ENCODE measurements around the gene KNG1. TPM values are rescaled to one million over a fixed set of nuclear protein-coding genes. Genes with fewer than 3 reads are reported as not detected.

Gene KNG1
- total and polyA plus RNA-seq, 10 of the 15 experiments (the other 5 are each of a cell fraction or from before 2014, with no cell fraction given): 0.21 TPM; not detected in 9

GRCh38 chr3:186751480-186751879 is 34.3 kb downstream of the KNG1 start:
- SMC1A ChIA-PET (ENCODE audit: uncharacterized antibody, unreplicated experiment): no interaction called here
- no peaks in the 10 kb centered on the region for H3K36me3 ChIP-seq (ENCODE audit: control insufficient read depth in 2 of 2, insufficient read depth in 2 of 2, low read length in 1 of 2)
- no peak overlapping the region for H3K4me2 ChIP-seq (ENCODE audit: control insufficient read depth, insufficient read depth)
- no peaks in the 10 kb centered on the region for H3K4me1 ChIP-seq (ENCODE audit: control insufficient read depth, insufficient read depth, low read length)
- H3K79me2 ChIP-seq (ENCODE audit: control insufficient read depth, insufficient read depth, low read length): no peaks in the 10 kb centered on the region
- ATAC-seq (no peak), FAIRE-seq (no peak), DNase-seq (ENCODE audit: low read depth, low spot score) (no peak)
- no peaks in the 10 kb centered on the region for H3K9me3 ChIP-seq (replicated peaks; ENCODE audit: control insufficient read depth, insufficient read depth, low read length)
- CTCF ChIA-PET: interaction anchor here (2.0 kb wide), 1 partner anchor 135 kb away, joined by 10 read pairs; no protein-coding TSS in a partner anchor
- no peak overlapping the region for H3K9ac ChIP-seq (ENCODE audit: control insufficient read depth, insufficient read depth, low read length)
- no peak overlapping the region for H3K4me3 ChIP-seq
- TF ChIP-seq KAT2A (conservative IDR thresholded peaks at IDR 0.05; ENCODE audit: control insufficient read depth, low read depth, low read length) (no peak), ZZZ3 (IDR thresholded peaks at IDR 0.05; ENCODE audit: control insufficient read depth, insufficient read length, low read depth) (no peak), USF1 (IDR thresholded peaks at IDR 0.05; ENCODE audit: borderline replicate concordance, extremely low read length, insufficient read depth, low read depth, low read length) (no peak), GABPA (IDR thresholded peaks at IDR 0.05; ENCODE audit: low read depth) (no peak), TCF7 (IDR thresholded peaks at IDR 0.05; ENCODE audit: borderline replicate concordance) (no peak)
- TF ChIP-seq, protein P1, sequence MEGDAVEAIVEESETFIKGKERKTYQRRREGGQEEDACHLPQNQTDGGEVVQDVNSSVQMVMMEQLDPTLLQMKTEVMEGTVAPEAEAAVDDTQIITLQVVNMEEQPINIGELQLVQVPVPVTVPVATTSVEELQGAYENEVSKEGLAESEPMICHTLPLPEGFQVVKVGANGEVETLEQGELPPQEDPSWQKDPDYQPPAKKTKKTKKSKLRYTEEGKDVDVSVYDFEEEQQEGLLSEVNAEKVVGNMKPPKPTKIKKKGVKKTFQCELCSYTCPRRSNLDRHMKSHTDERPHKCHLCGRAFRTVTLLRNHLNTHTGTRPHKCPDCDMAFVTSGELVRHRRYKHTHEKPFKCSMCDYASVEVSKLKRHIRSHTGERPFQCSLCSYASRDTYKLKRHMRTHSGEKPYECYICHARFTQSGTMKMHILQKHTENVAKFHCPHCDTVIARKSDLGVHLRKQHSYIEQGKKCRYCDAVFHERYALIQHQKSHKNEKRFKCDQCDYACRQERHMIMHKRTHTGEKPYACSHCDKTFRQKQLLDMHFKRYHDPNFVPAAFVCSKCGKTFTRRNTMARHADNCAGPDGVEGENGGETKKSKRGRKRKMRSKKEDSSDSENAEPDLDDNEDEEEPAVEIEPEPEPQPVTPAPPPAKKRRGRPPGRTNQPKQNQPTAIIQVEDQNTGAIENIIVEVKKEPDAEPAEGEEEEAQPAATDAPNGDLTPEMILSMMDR (IDR thresholded peaks at IDR 0.05 in 2 of 3, conservative IDR thresholded peaks at IDR 0.05 in 1 of 3; ENCODE audit: control insufficient read depth in 2 of 3, extremely low read depth in 1 of 3, insufficient read depth in 1 of 3, low read depth in 3 of 3, low read length in 3 of 3): no peak
- TF ChIP-seq, protein P2, sequence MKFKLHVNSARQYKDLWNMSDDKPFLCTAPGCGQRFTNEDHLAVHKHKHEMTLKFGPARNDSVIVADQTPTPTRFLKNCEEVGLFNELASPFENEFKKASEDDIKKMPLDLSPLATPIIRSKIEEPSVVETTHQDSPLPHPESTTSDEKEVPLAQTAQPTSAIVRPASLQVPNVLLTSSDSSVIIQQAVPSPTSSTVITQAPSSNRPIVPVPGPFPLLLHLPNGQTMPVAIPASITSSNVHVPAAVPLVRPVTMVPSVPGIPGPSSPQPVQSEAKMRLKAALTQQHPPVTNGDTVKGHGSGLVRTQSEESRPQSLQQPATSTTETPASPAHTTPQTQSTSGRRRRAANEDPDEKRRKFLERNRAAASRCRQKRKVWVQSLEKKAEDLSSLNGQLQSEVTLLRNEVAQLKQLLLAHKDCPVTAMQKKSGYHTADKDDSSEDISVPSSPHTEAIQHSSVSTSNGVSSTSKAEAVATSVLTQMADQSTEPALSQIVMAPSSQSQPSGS (IDR thresholded peaks at IDR 0.05; ENCODE audit: low read length): no peak
- no peak overlapping the region for H3K27ac ChIP-seq (ENCODE audit: control insufficient read depth, insufficient read depth)
- no TSS peak for BruUV-seq (replicated peaks)
- RAD21 ChIA-PET (ENCODE audit: unreplicated experiment): no interaction called here
- POLR2A ChIA-PET: no interaction called here
- intact Hi-C loops (cut with micrococcal nuclease; ENCODE audit: unreplicated experiment) (no loop called here), in situ Hi-C loops (cut with MboI) (no loop called here)
- WGBS (ENCODE audit: insufficient coverage, insufficient replicate concordance, low lambda C conversion rate, missing lambda C conversion rate): 40% methylated on average over 3 of the region's 3 CpGs
- H3K27me3 ChIP-seq (replicated peaks in 1 of 2; ENCODE audit: control insufficient read depth in 2 of 2, insufficient read depth in 2 of 2, low read length in 1 of 2): no peaks in the 10 kb centered on the region
- no peak overlapping the region for H2AFZ ChIP-seq (ENCODE audit: control insufficient read depth, low read depth, low read length)
- no peaks in the 10 kb centered on the region for H4K20me1 ChIP-seq (ENCODE audit: control insufficient read depth, insufficient read depth)

Data from GM12878 (cell line).